Upper lobe of left lung (tissue), 6 donors: ENCODE results near the gene PCGF3. TPM values are rescaled to one million over a fixed set of nuclear protein-coding genes. Genes with fewer than 3 reads are reported as not detected.

Source experiments
- ATAC-seq, 2 donors: fragments of 200-7000 bp; cut with Tn5 transposase; one replicate each; pipeline ENCODE4 v1.9.1; 2022; ENCODE audit warnings: mild to moderate bottlenecking in 2 of 2, moderate library complexity in 2 of 2; ENCODE audit not compliant: low FRiP score in 2 of 2
- DNase-seq, 2 donors: peaks; one replicate each; pipeline ENCODE4 v3.0.0-alpha.2; 2019 to 2020
- H3K27ac ChIP-seq, 4 donors: fragments of 200-600 bp; sonication (generic); one replicate each; pipeline ENCODE4 v1.5.1; 2016 to 2019
- H3K27me3 ChIP-seq, 4 donors: fragments of 200-600 bp; sonication (generic); one replicate each; pipeline ENCODE4 v1.5.1; 2017 to 2019
- H3K36me3 ChIP-seq, 4 donors: fragments of 200-600 bp; sonication (generic); one replicate each; pipeline ENCODE4 v1.5.1; 2016 to 2019
- H3K4me1 ChIP-seq, 4 donors: fragments of 200-600 bp; sonication (generic); one replicate each; pipeline ENCODE4 v1.5.1; 2018 to 2019
- H3K4me3 ChIP-seq, 4 donors: fragments of 200-600 bp; sonication (generic); one replicate each; pipeline ENCODE4 v1.5.1; 2017 to 2019; ENCODE audit warnings: mild to moderate bottlenecking in 2 of 4, moderate library complexity in 1 of 4
- H3K9me3 ChIP-seq, 4 donors: fragments of 200-600 bp; sonication (generic); one replicate each; pipeline ENCODE4 v1.5.1; 2018 to 2019
- CTCF ChIP-seq, 6 experiments: fragments of 450-650 bp in 4 of 6; fragments of 200-600 bp in 2 of 6; sonication (generic) in 2 of 6; IDR thresholded peaks; one replicate each; pipeline ENCODE4 v1.5.1; 2016 to 2019; ENCODE audit warnings: antibody characterized with exemption in 6 of 6
- EP300 ChIP-seq, 4 donors: sonication (generic); formaldehyde crosslinking; IDR thresholded peaks; one replicate each; pipeline ENCODE4 v1.5.1; 2017; ENCODE audit warnings: antibody characterized with exemption in 4 of 4, control low read depth in 2 of 4
- POLR2A ChIP-seq, 4 donors: fragments of 450-650 bp; IDR thresholded peaks; one replicate each; pipeline ENCODE4 v1.5.1; 2016 to 2017; ENCODE audit warnings: antibody characterized with exemption in 4 of 4, mild to moderate bottlenecking in 2 of 4
- POLR2AphosphoS5 ChIP-seq, 2 donors: sonication (generic); formaldehyde crosslinking; IDR thresholded peaks; one replicate each; pipeline ENCODE4 v1.5.1; 2017; ENCODE audit warnings: antibody characterized with exemption in 2 of 2
- WGBS, 2 donors: methylation state at CpG; one replicate each; pipeline ENCODE4 v1.1.5; 2017 to 2018; 5-methylcytosine and 5-hydroxymethylcytosine counted together
- total RNA-seq, 6 donors: library from RNA; depleted of rRNA in 4 of 6; stranded (reverse); fragments of >200 nt in 4 of 6; gene quantifications; one replicate each; pipeline versions ENCODE4 v1.1.0 to v1.2.1, GENCODE V29; 2016 to 2021
- donor health status: DM: no; HTN: no; CAD: no; lungs with moderate emphysema.
- donor health status: DM: no; HTN: yes; CAD: no; lungs with severe emphysema.

The PCGF3 gene
- total RNA-seq, 6 donors from 2014 or later: 36.4 to 150 (median 41.0) TPM

DNA sequence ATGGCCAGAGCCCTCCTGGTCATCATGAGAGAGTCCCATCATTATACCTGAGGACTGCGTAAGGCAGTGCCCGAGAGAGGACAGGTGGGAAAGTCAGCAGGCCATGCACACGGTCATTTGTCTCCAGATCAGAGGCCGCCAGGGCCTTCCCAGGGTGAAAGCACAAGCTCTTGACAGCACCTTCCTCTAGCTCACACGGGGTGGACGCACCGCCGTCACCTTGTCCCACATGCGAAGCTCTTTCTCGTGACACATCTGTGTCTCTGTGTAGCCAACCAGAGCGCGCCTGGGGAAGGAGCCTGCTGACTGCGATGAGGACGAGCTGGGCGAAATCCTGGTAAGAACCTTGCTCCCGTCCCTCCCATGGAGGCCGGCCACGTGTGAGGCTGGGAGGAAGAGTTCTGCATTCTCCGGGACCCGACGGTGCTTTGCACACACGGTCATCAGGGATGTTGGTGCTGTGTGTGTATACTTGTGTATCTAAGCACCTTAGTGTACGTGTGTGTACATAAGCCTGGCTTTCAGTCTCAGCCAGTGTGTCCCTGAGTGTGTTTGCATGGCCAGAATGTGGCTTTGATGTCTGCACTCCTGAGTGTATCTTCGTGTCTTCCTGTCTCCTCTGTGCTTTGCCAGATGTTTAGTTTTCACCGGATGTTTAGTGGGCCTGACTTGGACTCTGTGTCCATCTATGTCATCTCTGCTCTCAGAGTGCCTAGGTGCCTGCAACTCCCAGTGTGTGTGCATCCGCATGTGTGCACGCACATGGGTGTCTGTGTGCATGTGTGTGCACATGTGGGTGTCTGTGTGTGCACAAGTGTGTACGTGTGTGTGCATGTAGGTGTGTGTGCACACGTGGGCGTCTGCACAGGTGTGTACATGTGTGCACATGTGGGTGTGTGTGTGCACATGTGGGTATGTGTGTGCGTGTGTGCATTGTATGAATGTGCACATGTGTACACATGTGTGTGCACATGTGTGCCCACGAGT, 46.7 kb upstream of the PCGF3 start:
- Histone ChIP-seq H3K9me3 (no peaks in the 10 kb centered on the region), H3K36me3 (no peaks in the 10 kb centered on the region), H3K4me3 (no peak overlapping the region), H3K4me1 (peaks cover 3 to 9% (median 6%) of the 10 kb centered on the region in 4 donors), H3K27ac (no peak overlapping the region), H3K27me3 (no peaks in the 10 kb centered on the region)
- no peak for TF ChIP-seq CTCF (IDR thresholded peaks at IDR 0.05)
- no peak for TF ChIP-seq POLR2A (IDR thresholded peaks at IDR 0.05)
- WGBS, 2 donors: 86 to 90% methylated on average over 30 to 32 of the region's 32 CpGs
- ATAC-seq: no peak
- peak in 1 of 2 donors; percentile 52 for DNase-seq

DNA sequence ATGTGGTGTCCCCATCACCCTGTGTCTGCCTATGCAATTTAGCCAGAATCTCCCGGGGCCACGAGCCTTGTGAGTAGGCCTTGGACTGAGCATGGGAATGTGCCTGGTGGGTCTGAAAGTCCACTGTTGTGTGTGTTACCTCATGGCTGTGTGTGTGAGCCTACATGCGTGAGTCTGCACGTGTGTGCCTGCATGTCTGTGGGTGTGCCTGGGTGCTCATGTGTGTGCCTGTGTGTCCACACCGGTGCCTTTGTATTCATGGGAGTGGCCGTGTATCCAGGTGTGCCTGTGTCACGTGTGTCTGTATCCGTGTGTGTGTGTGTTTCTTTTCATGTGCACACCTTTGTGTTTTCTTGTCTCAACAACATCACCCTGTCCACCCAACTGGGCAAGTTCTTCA, 45.8 kb upstream of the PCGF3 start:
- Histone ChIP-seq H3K9me3 (no peaks in the 10 kb centered on the region), H3K4me1 (peaks cover 7 to 18% (median 8%) of the 10 kb centered on the region in 4 donors), H3K27me3 (no peaks in the 10 kb centered on the region), H3K36me3 (no peaks in the 10 kb centered on the region), H3K4me3 (no peak overlapping the region), H3K27ac (no peak overlapping the region)
- DNase-seq: no peak
- WGBS, 2 donors: 94 to 100% methylated on average over 6 to 8 of the region's 8 CpGs
- TF ChIP-seq POLR2AphosphoS5 (IDR thresholded peaks at IDR 0.05): no peak
- no peak for TF ChIP-seq POLR2A (IDR thresholded peaks at IDR 0.05)
- TF ChIP-seq EP300 (IDR thresholded peaks at IDR 0.05): no peak
- TF ChIP-seq CTCF (IDR thresholded peaks at IDR 0.05): no peak
- ATAC-seq: no peak

DNA sequence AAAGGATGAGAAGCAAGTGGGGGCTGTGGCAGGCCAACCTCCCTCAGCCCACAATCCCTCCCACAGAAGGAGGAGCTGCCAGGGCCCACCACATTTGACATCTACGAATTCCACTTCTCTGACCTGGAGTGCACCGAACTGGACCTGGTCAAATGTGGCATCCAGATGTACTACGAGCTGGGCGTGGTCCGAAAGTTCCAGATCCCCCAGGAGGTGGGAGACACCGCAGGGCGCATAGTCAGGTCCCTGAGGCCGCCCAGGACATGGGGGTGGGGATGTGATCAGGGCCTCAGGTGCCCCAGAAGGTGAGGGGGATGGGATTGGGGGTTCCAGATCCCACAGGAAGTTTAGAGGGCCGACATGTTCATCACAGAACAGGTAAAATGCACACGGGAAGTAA, 45.2 kb upstream of the PCGF3 start:
- TF ChIP-seq POLR2A (IDR thresholded peaks at IDR 0.05) (no peak), POLR2AphosphoS5 (IDR thresholded peaks at IDR 0.05) (no peak), CTCF (IDR thresholded peaks at IDR 0.05) (no peak), EP300 (IDR thresholded peaks at IDR 0.05) (no peak)
- Histone ChIP-seq H3K9me3 (no peaks in the 10 kb centered on the region), H3K4me1 (peaks cover 7 to 21% (median 8%) of the 10 kb centered on the region in 4 donors), H3K36me3 (no peaks in the 10 kb centered on the region), H3K27ac (no peak overlapping the region), H3K4me3 (no peak overlapping the region), H3K27me3 (no peaks in the 10 kb centered on the region)
- no peak for DNase-seq
- WGBS, 2 donors: 94 to 96% methylated on average over 8 to 10 of the region's 10 CpGs
- no peak for ATAC-seq

DNA sequence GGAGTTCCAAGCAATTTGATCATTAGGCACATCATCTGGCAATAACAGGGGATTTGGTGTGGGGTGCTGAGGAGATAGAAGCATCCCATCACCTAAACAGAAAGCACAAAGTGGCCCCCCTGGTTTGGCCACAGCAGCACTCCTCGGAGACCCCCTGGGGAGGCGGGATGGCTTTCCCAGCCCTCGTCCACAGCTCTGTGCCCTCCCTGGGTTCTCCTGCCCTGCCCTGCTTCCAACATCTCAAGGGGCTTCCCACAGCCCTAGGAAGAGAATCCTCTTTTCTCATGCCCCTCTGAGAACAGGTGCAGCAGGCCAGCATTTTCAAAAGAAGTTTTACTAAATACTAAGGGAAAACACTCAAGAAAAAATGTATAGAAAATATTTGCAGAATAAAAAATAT, 44.4 kb upstream of the PCGF3 start:
- H3K4me1 ChIP-seq: peaks cover 7 to 21% (median 8%) of the 10 kb centered on the region in 4 donors
- H3K27ac ChIP-seq: no peak overlapping the region
- no peaks in the 10 kb centered on the region for H3K36me3 ChIP-seq
- 94 to 100% methylated on average over 3 of the region's 3 CpGs for WGBS, 2 donors
- ATAC-seq: no peak
- no peak for DNase-seq
- no peak overlapping the region for H3K4me3 ChIP-seq
- no peaks in the 10 kb centered on the region for H3K27me3 ChIP-seq
- H3K9me3 ChIP-seq: no peaks in the 10 kb centered on the region
- TF ChIP-seq POLR2A (IDR thresholded peaks at IDR 0.05) (no peak), CTCF (IDR thresholded peaks at IDR 0.05) (no peak), EP300 (IDR thresholded peaks at IDR 0.05) (no peak), POLR2AphosphoS5 (IDR thresholded peaks at IDR 0.05) (no peak)
